HG02610 (cell line): ENCODE data around the gene CATSPERD.

ENCODE experiments used
- ATAC-seq: cut with Tn5 transposase; IDR thresholded peaks from one replicate; pipeline ENCODE4 v1.9.1; 2021; ENCODE audit warnings: mild to moderate bottlenecking, moderate library complexity; ENCODE audit not compliant: unreplicated experiment

Gene CATSPERD

GRCh38 chr19:5823579-5824281, 103.3 kb downstream of the CATSPERD start:
- ATAC-seq, result no peak

- ATAC-seq, result no peak
Observed at GRCh38 chr19:5824751-5825150, 104.3 kb downstream of the CATSPERD start.

GRCh38 chr19:5825178-5825577, 104.7 kb downstream of the CATSPERD start:
- no peak for ATAC-seq

- no peak for ATAC-seq
Observed at GRCh38 chr19:5826531-5827341, 106.3 kb downstream of the CATSPERD start.

GRCh38 chr19:5827342-5827890, 107.0 kb downstream of the CATSPERD start:
- no peak for ATAC-seq

- ATAC-seq, result peak; percentile 70
Observed at GRCh38 chr19:5827891-5828660, 107.6 kb downstream of the CATSPERD start.
